Measurements from ENCODE around the gene CENPVL2.
"Not testable (repeated sequence)": the region's sequence is repeated elsewhere in the genome, so short reads cannot be mapped to it uniquely, and the experiment has no call there.

CENPVL2 gene

GRCh38 chrX:51643377-51643776, 39.3 kb downstream of the CENPVL2 start:
- TF ChIP-seq, protein P1, sequence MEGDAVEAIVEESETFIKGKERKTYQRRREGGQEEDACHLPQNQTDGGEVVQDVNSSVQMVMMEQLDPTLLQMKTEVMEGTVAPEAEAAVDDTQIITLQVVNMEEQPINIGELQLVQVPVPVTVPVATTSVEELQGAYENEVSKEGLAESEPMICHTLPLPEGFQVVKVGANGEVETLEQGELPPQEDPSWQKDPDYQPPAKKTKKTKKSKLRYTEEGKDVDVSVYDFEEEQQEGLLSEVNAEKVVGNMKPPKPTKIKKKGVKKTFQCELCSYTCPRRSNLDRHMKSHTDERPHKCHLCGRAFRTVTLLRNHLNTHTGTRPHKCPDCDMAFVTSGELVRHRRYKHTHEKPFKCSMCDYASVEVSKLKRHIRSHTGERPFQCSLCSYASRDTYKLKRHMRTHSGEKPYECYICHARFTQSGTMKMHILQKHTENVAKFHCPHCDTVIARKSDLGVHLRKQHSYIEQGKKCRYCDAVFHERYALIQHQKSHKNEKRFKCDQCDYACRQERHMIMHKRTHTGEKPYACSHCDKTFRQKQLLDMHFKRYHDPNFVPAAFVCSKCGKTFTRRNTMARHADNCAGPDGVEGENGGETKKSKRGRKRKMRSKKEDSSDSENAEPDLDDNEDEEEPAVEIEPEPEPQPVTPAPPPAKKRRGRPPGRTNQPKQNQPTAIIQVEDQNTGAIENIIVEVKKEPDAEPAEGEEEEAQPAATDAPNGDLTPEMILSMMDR (conservative IDR thresholded peaks at IDR 0.05), result no peak
- H3K27ac ChIP-seq, result no peak overlapping the region

- TF ChIP-seq, protein P1 (conservative IDR thresholded peaks at IDR 0.05), result peak; percentile 50
Measured at GRCh38 chrX:51641421-51642021, 41.1 kb downstream of the CENPVL2 start.

GRCh38 chrX:51636511-51636910, 46.1 kb downstream of the CENPVL2 start:
- H3K27ac ChIP-seq, result not testable (repeated sequence)

More at GRCh38 chrX:51641421-51642021, 41.1 kb downstream of the CENPVL2 start:
- no peak overlapping the region for H3K27ac ChIP-seq

All from VCaP (cell line).